Gastroesophageal sphincter (tissue), 4 donors: ENCODE results near the gene OMG. TPM values are rescaled to one million over a fixed set of nuclear protein-coding genes. Genes with fewer than 3 reads are reported as not detected.
A peak's percentile ranks its signal among the peaks of the same experiment; 100 is the strongest.
"Not testable (repeated sequence)": the region's sequence is repeated elsewhere in the genome, so short reads cannot be mapped to it uniquely, and the experiment has no call there.

ENCODE experiments used
- ATAC-seq: fragments of 150-250 bp; one replicate; pipeline ENCODE4 v1.9.1; 2016; ENCODE audit warnings: mild to moderate bottlenecking, moderate library complexity
- H3K27ac ChIP-seq, 4 donors: fragments of 200-600 bp; sonication (generic) in 3 of 4; 1 replicate in 3 of 4; 2 replicates in 1 of 4; pipeline ENCODE4 v1.5.1; 2016 to 2019
- H3K27me3 ChIP-seq: fragments of 200-600 bp; sonication (generic); one replicate; pipeline ENCODE4 v1.5.1; 2019
- H3K36me3 ChIP-seq, 2 donors: fragments of 200-600 bp; sonication (generic); one replicate each; pipeline ENCODE4 v1.5.1; 2019; ENCODE audit warnings: control low read depth in 1 of 2
- H3K4me1 ChIP-seq, 3 donors: fragments of 200-600 bp; sonication (generic); 1 replicate in 2 of 3; 2 replicates in 1 of 3; pipeline ENCODE4 v1.5.1; 2016 to 2019; ENCODE audit warnings: control low read depth in 2 of 3
- H3K4me3 ChIP-seq, 2 donors: fragments of 200-600 bp; sonication (generic); one replicate each; pipeline ENCODE4 v1.5.1; 2019; ENCODE audit warnings: mild to moderate bottlenecking in 1 of 2, moderate library complexity in 1 of 2
- H3K9me3 ChIP-seq, 3 donors: fragments of 200-600 bp; sonication (generic); one replicate each; pipeline ENCODE4 v1.5.1; 2017 to 2019; ENCODE audit warnings: control low read depth in 2 of 3
- EP300 ChIP-seq: sonication (generic); formaldehyde crosslinking; IDR thresholded peaks from one replicate; pipeline ENCODE4 v1.6.1; 2017; ENCODE audit warnings: antibody characterized with exemption, mild to moderate bottlenecking
- POLR2A ChIP-seq, 2 donors: fragments of 450-650 bp; IDR thresholded peaks; one replicate each; pipeline ENCODE4 v1.6.1; 2017; ENCODE audit warnings: antibody characterized with exemption in 2 of 2, mild to moderate bottlenecking in 2 of 2, moderate library complexity in 1 of 2
- POLR2AphosphoS5 ChIP-seq: sonication (generic); formaldehyde crosslinking; IDR thresholded peaks from one replicate; pipeline ENCODE4 v1.6.1; 2017; ENCODE audit warnings: antibody characterized with exemption
- WGBS, 2 donors: methylation state at CpG; one replicate each; pipeline ENCODE4 v1.1.5; 2018; ENCODE audit warnings: low coverage in 1 of 2; 5-methylcytosine and 5-hydroxymethylcytosine counted together
- total RNA-seq, 4 donors: library from RNA; depleted of rRNA; stranded (reverse); fragments of >200 nt; gene quantifications; one replicate each; pipeline ENCODE4 v1.1.0, GENCODE V29; 2016
- TF ChIP-seq, protein P1 (sequence below), 4 experiments: fragments of 200-600 bp in 2 of 4; fragments of 450-650 bp in 2 of 4; sonication (generic) in 1 of 4; IDR thresholded peaks; one replicate each; pipeline ENCODE4 v1.5.1; 2017 to 2019; ENCODE audit warnings: antibody characterized with exemption in 4 of 4, mild to moderate bottlenecking in 2 of 4, moderate library complexity in 2 of 4

OMG gene
- total RNA-seq, 4 donors from 2014 or later: not detected

GRCh38 chr17:31313982-31314781 is 17.1 kb upstream of the OMG start, which contains the start of gene EVI2B:
Gene EVI2B (minus strand): TSS chr17:31314054. CDS start chr17:31305609, 8,445 bp downstream.
- Histone ChIP-seq H3K27ac (peak within 1 kb of the TSS in 3 of 4 donors; percentile 15 to 30 (median 27)), H3K4me1 (no peaks in the 10 kb centered on the region), H3K9me3 (no peaks in the 10 kb centered on the region), H3K36me3 (no peaks in the 10 kb centered on the region), H3K27me3 (no peaks in the 10 kb centered on the region), H3K4me3 (peak within 1 kb of the TSS; percentile 3 to 31)
- TF ChIP-seq, protein P1, sequence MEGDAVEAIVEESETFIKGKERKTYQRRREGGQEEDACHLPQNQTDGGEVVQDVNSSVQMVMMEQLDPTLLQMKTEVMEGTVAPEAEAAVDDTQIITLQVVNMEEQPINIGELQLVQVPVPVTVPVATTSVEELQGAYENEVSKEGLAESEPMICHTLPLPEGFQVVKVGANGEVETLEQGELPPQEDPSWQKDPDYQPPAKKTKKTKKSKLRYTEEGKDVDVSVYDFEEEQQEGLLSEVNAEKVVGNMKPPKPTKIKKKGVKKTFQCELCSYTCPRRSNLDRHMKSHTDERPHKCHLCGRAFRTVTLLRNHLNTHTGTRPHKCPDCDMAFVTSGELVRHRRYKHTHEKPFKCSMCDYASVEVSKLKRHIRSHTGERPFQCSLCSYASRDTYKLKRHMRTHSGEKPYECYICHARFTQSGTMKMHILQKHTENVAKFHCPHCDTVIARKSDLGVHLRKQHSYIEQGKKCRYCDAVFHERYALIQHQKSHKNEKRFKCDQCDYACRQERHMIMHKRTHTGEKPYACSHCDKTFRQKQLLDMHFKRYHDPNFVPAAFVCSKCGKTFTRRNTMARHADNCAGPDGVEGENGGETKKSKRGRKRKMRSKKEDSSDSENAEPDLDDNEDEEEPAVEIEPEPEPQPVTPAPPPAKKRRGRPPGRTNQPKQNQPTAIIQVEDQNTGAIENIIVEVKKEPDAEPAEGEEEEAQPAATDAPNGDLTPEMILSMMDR (IDR thresholded peaks at IDR 0.05): no peak
- no peak for TF ChIP-seq POLR2AphosphoS5
- TF ChIP-seq EP300: no peak
- TF ChIP-seq POLR2A (IDR thresholded peaks at IDR 0.05): no peak
- no peak for ATAC-seq
- 58 to 72% methylated on average over 1 to 3 of the region's 3 CpGs for WGBS, 2 donors

GRCh38 chr17:31312223-31312622 is 15.2 kb upstream of the OMG start:
- not testable (repeated sequence) for H3K4me1 ChIP-seq, H3K4me3 ChIP-seq, H3K27me3 ChIP-seq, ATAC-seq, H3K36me3 ChIP-seq, H3K27ac ChIP-seq, H3K9me3 ChIP-seq
- WGBS, 2 donors: 71 to 75% methylated on average over 4 of the region's 7 CpGs

GRCh38 chr17:31311526-31311925 is 14.5 kb upstream of the OMG start:
- H3K4me1 ChIP-seq: no peaks in the 10 kb centered on the region
- no peaks in the 10 kb centered on the region for H3K9me3 ChIP-seq
- no peak for ATAC-seq
- 76 to 95% methylated on average over 3 of the region's 3 CpGs for WGBS, 2 donors
- no peak overlapping the region for H3K27ac ChIP-seq
- H3K4me3 ChIP-seq: no peak overlapping the region
- no peaks in the 10 kb centered on the region for H3K36me3 ChIP-seq
- TF ChIP-seq, protein P1 (IDR thresholded peaks at IDR 0.05): no peak
- TF ChIP-seq POLR2A (IDR thresholded peaks at IDR 0.05) (no peak), EP300 (no peak), POLR2AphosphoS5 (no peak)
- H3K27me3 ChIP-seq: no peaks in the 10 kb centered on the region

- H3K27ac ChIP-seq: no peak overlapping the region
- H3K4me3 ChIP-seq: no peak overlapping the region
- H3K36me3 ChIP-seq: no peaks in the 10 kb centered on the region
- H3K4me1 ChIP-seq: no peaks in the 10 kb centered on the region
- H3K27me3 ChIP-seq: no peaks in the 10 kb centered on the region
- ATAC-seq: no peak
- no peak for TF ChIP-seq EP300
- TF ChIP-seq, protein P1 (IDR thresholded peaks at IDR 0.05): no peak
- TF ChIP-seq POLR2A (IDR thresholded peaks at IDR 0.05): no peak
- TF ChIP-seq POLR2AphosphoS5: no peak
- WGBS, 2 donors: 67 to 73% methylated on average over 7 of the region's 7 CpGs
- no peaks in the 10 kb centered on the region for H3K9me3 ChIP-seq
Measured at GRCh38 chr17:31310886-31311285, 13.8 kb upstream of the OMG start.

GRCh38 chr17:31310260-31310659 is 13.2 kb upstream of the OMG start:
- 53 to 75% methylated on average over 2 of the region's 2 CpGs for WGBS, 2 donors

More at GRCh38 chr17:31310260-31310659, 13.2 kb upstream of the OMG start:
- H3K27me3 ChIP-seq: no peaks in the 10 kb centered on the region
- H3K4me1 ChIP-seq: no peaks in the 10 kb centered on the region
- peak overlapping the region in 1 of 4 donors; percentile 8 for H3K27ac ChIP-seq
- ATAC-seq: no peak
- peak overlapping the region in 1 of 2 donors; percentile 8 for H3K4me3 ChIP-seq
- no peak for TF ChIP-seq EP300
- TF ChIP-seq, protein P1 (IDR thresholded peaks at IDR 0.05): no peak
- no peak for TF ChIP-seq POLR2A (IDR thresholded peaks at IDR 0.05)
- TF ChIP-seq POLR2AphosphoS5: no peak
- H3K9me3 ChIP-seq: no peaks in the 10 kb centered on the region
- H3K36me3 ChIP-seq: no peaks in the 10 kb centered on the region
